ENCODE results near the gene KLF3.

- TF ChIP-seq REST (IDR thresholded peaks at IDR 0.05; ENCODE audit: insufficient read depth in 1 of 2, low read depth in 2 of 2, low read length in 1 of 2) (no peak), CTCF (IDR thresholded peaks at IDR 0.05) (no peak), TCF7L2 (IDR thresholded peaks at IDR 0.05; ENCODE audit: low read depth, low read length) (no peak), POLR2AphosphoS5 (IDR thresholded peaks at IDR 0.05; ENCODE audit: low read depth, low read length) (no peak), SIN3A (IDR thresholded peaks at IDR 0.05; ENCODE audit: borderline replicate concordance, insufficient read depth, low read depth, low read length) (no peak)
Observed at GRCh38 chr4:38686682-38687081, 22.7 kb downstream of the KLF3 start.
